GM23338 (cell line): ENCODE measurements around the gene RIMS1.

ENCODE experiments used
- EZH2 ChIP-seq: fragments of 200-600 bp; sonication (generic); IDR thresholded peaks from one replicate; pipeline ENCODE4 v1.8.0; 2017; ENCODE audit warnings: antibody characterized with exemption, mild to moderate bottlenecking, low read depth; ENCODE audit not compliant: unreplicated experiment
- EZH2phosphoT487 ChIP-seq: fragments of 200-600 bp; sonication (generic); IDR thresholded peaks from one replicate; pipeline ENCODE4 v1.8.1; 2018; ENCODE audit warnings: antibody characterized with exemption; ENCODE audit not compliant: unreplicated experiment
- POLR2AphosphoS5 ChIP-seq: IDR thresholded peaks from 2 replicates; pipeline ENCODE4 v1.6.1; 2016; ENCODE audit warnings: antibody characterized with exemption, low read depth
- STAT1 ChIP-seq: IDR thresholded peaks from one replicate; pipeline ENCODE4 v1.6.1; 2016; ENCODE audit warnings: antibody characterized with exemption; ENCODE audit not compliant: unreplicated experiment
- TF ChIP-seq, protein P1 (sequence below), 2 experiments: fragments of 200-600 bp in 1 of 2; sonication (generic) in 1 of 2; conservative IDR thresholded peaks; 2 replicates each; pipeline versions ENCODE4 v1.5.1 to v1.6.1; 2016 to 2017; ENCODE audit warnings: antibody characterized with exemption in 2 of 2, low read depth in 2 of 2, mild to moderate bottlenecking in 2 of 2, moderate library complexity in 1 of 2

DNA sequence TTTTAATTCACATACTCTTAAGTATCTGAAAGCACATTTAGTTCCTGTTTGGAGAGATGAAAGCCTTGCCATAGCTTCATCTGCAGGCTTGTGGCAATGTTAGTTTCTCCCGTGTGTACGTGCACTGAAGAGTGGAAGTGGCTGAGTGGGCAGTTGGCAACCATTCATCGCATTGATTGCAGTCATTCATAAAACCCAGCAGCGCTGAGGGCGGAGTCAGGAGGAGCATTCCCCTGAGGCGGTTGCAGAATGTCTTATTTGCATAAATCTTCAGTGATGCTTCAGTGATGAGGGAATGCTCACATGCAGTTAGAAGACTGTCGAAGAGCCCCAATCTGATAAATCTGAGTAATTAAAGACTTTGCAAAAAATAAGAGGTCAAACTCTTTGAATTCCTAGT lies 79.1 kb downstream of the RIMS1 start:
- TF ChIP-seq, protein P1, sequence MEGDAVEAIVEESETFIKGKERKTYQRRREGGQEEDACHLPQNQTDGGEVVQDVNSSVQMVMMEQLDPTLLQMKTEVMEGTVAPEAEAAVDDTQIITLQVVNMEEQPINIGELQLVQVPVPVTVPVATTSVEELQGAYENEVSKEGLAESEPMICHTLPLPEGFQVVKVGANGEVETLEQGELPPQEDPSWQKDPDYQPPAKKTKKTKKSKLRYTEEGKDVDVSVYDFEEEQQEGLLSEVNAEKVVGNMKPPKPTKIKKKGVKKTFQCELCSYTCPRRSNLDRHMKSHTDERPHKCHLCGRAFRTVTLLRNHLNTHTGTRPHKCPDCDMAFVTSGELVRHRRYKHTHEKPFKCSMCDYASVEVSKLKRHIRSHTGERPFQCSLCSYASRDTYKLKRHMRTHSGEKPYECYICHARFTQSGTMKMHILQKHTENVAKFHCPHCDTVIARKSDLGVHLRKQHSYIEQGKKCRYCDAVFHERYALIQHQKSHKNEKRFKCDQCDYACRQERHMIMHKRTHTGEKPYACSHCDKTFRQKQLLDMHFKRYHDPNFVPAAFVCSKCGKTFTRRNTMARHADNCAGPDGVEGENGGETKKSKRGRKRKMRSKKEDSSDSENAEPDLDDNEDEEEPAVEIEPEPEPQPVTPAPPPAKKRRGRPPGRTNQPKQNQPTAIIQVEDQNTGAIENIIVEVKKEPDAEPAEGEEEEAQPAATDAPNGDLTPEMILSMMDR (conservative IDR thresholded peaks at IDR 0.05; ENCODE audit: low read depth in 2 of 2), result no peak
- TF ChIP-seq POLR2AphosphoS5, result no peak
- TF ChIP-seq EZH2, result no peak
- no peak for TF ChIP-seq EZH2phosphoT487
- no peak for TF ChIP-seq STAT1
